Erythroblast (primary cell): ENCODE data around the gene TBL2.
"Not testable (repeated sequence)": the region's sequence is repeated elsewhere in the genome, so short reads cannot be mapped to it uniquely, and the experiment has no call there.

Source experiments
- DNase-seq, 2 experiments: peaks; one replicate each; lab custom pipeline; 2025; lab: John Stamatoyannopoulos, UW
- GATA1 ChIP-seq: IDR thresholded peaks from 2 replicates; pipeline ENCODE4 v1.6.1; 2011; ENCODE audit warnings: low read depth, mild to moderate bottlenecking, control low read depth, low read length, moderate library complexity
- POLR2A ChIP-seq: IDR thresholded peaks from 2 replicates; pipeline ENCODE4 v1.6.1; 2011; ENCODE audit warnings: mild to moderate bottlenecking, low read length

TBL2 gene

DNA sequence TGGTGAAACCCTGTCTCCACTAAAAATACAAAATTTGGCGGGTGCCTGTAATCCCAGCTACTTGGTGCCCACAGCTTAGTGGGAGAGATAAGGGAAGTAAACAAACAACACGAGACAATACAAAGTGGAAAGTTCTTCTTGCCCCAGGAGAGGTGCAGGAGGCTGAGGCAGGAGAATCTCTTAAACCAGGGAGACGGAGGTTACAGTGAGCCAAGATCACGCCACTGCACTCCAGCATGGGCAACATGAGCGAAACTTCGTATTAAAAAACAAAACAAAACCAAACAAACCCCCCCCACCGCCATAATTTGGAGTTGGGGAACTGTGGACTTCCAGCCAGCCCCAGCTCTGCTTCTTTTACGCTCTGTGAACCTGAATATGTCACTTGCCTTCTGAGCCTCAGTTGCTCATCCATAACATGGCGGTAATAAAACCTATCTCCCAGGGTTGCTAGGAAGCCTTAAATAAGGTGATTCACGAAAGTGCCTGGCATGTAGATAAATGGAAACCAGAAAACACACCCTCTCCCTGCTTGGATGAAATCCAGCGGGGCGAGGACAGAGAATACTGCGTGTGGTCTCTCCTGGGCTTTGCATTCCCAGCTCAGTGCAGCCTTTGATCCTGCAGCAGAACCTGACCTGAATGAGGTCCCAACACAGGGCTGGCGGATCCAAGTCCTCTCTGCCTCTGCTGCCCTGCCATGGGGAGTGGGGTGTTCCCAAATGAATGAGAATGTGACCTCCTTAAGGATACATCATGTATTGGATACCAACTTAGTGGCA lies 35.8 kb upstream of the TBL2 start:
- DNase-seq: no peak
- no peak for TF ChIP-seq GATA1
- TF ChIP-seq POLR2A: no peak

DNA sequence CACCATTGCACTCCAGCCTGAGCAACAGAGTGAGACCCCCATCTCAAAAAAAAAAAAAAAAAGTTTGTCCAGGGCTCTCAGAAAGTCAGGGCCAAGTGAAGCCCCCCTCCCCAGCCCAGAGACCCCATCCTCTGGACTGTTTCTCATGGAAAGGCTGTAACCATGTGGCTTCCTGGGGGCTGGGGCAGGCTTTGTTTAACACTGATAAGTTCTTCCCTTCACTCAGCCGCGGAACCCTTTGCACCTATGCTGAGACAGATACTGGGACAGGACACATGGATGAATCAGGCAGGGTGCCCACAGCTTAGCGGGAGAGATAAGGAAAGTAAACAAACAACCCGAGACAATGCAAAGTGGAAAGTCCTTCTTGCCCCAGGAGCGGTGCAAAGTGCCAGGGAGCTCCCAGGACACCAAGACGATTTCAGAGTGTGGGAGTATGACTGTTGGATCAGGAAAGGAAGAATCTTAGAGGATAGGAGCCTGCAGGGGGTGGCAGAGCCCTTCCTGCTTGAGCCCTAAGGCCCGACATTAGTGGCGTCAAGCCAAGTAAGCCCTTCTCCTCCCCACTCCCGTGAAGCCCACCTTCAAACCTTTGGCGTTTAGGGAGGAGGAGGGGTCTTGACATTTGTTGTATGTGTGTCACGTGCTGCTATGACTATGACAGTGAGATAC lies 34.4 kb upstream of the TBL2 start:
- peak; percentile 36 to 74 for DNase-seq
- TF ChIP-seq POLR2A (no peak), GATA1 (no peak)

- DNase-seq: no peak
- TF ChIP-seq POLR2A: no peak
- no peak for TF ChIP-seq GATA1
Observed at GRCh38 chr7:73611017-73611555, 32.7 kb upstream of the TBL2 start.

GRCh38 chr7:73610105-73610504 lies 31.7 kb upstream of the TBL2 start:
- no peak for TF ChIP-seq GATA1
- no peak for TF ChIP-seq POLR2A
- DNase-seq: no peak

- DNase-seq: not testable (repeated sequence)
Observed at GRCh38 chr7:73607692-73607983, 29.3 kb upstream of the TBL2 start.

GRCh38 chr7:73606801-73607691 lies 28.7 kb upstream of the TBL2 start:
- TF ChIP-seq GATA1 (no peak), POLR2A (no peak)

DNA sequence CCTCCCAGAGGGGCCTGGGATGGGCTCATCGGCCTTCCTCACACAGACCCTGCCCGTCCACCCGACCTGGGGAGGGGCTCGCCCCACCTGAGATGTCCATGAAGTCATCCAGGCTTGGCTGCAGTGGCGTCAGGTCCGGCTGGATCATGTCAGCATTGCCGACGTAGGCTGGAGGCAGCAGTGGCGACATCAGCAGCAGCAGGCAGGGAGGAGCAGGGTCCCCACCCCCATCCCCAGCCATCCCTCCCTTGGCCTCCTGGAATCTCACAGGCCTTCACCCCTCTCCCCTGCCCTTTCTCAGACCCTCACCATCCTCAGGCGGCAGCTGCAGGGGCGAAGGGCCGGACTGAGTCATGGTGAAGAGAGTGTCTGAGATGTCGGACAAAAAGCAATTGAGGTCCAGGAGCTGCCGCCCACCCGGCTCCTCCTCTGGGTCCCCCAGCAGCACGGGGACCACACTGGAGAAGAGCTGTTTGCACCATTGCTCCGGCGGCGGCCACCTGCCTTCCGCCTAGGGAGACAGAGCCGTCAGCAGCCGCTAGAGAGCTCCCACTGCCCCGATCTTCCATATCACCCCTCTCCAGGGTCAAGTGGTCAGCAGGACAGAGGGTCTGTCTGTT lies 27.3 kb upstream of the TBL2 start:
- TF ChIP-seq POLR2A (no peak), GATA1 (no peak)

More at GRCh38 chr7:73606801-73607691, 28.7 kb upstream of the TBL2 start:
- peak; percentile 49 to 76 for DNase-seq

DNA sequence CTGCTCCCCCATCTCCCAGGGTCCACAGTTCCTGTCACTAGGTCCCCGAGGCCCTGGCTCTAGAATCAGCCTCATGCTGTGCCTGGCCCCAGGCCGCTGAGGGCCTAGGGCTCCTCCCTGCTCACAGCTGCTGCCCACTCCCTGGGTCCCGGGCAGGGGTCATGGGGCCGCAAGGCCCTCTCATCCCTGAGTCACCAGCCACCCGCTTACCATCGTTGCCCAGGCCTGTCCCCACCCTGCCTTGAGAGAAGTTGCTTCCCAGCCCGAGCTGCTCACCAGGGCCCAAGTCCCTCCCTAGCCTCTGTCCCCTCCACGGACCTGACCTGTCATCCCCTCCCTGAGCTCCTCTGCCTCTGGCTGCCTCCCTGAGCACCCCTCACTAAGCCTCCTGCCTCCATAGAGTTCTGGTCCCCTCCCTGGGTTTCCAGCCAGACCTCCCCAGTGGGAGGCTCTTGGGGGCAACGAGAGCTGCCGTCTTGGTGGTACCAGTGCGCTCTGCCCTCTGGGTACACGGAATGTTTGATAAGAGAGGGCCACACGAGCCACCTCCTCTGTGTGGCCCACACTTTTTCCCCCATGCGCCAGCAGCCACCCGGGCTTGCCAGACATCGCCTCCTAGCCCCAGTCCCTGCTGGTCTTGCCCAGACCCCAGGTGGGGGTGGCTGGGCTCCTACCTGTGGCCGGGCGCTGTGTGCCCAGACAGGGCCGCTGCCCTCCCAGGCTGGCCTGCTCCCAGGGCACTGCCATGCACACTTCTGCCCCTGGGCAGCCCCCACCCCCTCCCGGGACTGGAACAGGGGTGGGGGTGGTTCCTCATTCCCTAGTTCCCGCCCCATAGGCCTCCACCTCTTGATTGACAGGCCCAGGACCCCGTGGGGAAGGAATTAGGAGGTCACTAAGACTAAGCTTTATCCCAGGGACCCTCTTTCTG lies 24.6 kb upstream of the TBL2 start:
- DNase-seq: no peak
- no peak for TF ChIP-seq POLR2A
- TF ChIP-seq GATA1: no peak

More for the DNA sequence above, 27.3 kb upstream of the TBL2 start:
- no peak for DNase-seq

DNA sequence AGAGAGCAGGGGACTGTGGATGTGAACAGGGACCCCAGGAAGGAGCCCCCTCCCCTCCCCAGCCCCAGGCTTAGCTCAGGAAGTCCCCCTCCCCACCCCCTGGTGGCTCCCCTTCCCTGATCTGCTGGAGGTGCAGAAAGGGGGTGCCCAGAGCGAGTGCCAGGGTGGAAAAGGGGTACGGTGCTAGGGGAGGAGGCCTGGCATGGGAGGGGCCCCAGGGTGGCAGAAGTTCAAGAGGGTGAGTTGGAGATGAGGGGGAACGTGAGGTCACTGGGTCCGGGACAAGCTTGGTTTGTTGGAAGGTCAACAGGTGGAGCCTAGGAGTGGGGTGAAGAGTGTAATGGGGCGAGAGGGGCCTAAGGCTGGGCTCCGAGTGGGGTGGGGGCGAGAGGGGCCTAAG lies 21.5 kb upstream of the TBL2 start:
- no peak for DNase-seq
- TF ChIP-seq GATA1 (no peak), POLR2A (no peak)

GRCh38 chr7:73599151-73599882 lies 20.9 kb upstream of the TBL2 start:
- TF ChIP-seq GATA1 (no peak), POLR2A (no peak)
- DNase-seq: no peak

- DNase-seq: no peak
- TF ChIP-seq GATA1 (no peak), POLR2A (no peak)
Observed at GRCh38 chr7:73597978-73598782, 19.8 kb upstream of the TBL2 start.
